Hepatocyte (in vitro differentiated cells): ENCODE measurements around the gene SLC4A8. TPM values are rescaled to one million over a fixed set of nuclear protein-coding genes. Genes with fewer than 3 reads are reported as not detected.

Source experiments
- DNase-seq: peaks from one replicate; pipeline ENCODE4 v3.0.0-alpha.2; 2016; ENCODE audit warnings: low spot score
- H2AFZ ChIP-seq: fragments of 200-600 bp; sonication (generic); 2 replicates; pipeline ENCODE4 v1.6.0; 2016; ENCODE audit warnings: antibody characterized with exemption, mild to moderate bottlenecking
- H3K27ac ChIP-seq: fragments of 200-600 bp; sonication (generic); 2 replicates; pipeline ENCODE4 v1.5.1; 2016; ENCODE audit warnings: mild to moderate bottlenecking
- H3K27me3 ChIP-seq: fragments of 200-600 bp; sonication (generic); 2 replicates; pipeline ENCODE4 v1.6.1; 2016
- H3K36me3 ChIP-seq: fragments of 200-600 bp; sonication (generic); replicated peaks from 2 replicates; pipeline ENCODE4 v1.5.1; 2016; ENCODE audit warnings: low read depth; ENCODE audit not compliant: insufficient read depth
- H3K4me1 ChIP-seq: fragments of 200-600 bp; sonication (generic); 2 replicates; pipeline ENCODE4 v1.5.1; 2016; ENCODE audit warnings: mild to moderate bottlenecking, moderate library complexity; ENCODE audit not compliant: insufficient read depth
- H3K4me2 ChIP-seq: fragments of 200-600 bp; sonication (generic); 2 replicates; pipeline ENCODE4 v1.6.0; 2016
- H3K4me3 ChIP-seq: fragments of 200-600 bp; sonication (generic); 2 replicates; pipeline ENCODE4 v1.5.1; 2016; ENCODE audit warnings: mild to moderate bottlenecking
- H3K79me2 ChIP-seq: fragments of 200-600 bp; sonication (generic); 2 replicates; pipeline ENCODE4 v1.6.0; 2017; ENCODE audit warnings: mild to moderate bottlenecking
- H3K9me2 ChIP-seq: fragments of 200-600 bp; sonication (generic); replicated peaks from 2 replicates; pipeline ENCODE4 v1.6.0; 2017; ENCODE audit warnings: mild to moderate bottlenecking; ENCODE audit not compliant: insufficient read depth
- H3K9me3 ChIP-seq: fragments of 200-600 bp; sonication (generic); 2 replicates; pipeline ENCODE4 v1.5.1; 2016; ENCODE audit warnings: low read depth, mild to moderate bottlenecking
- H4K20me1 ChIP-seq: fragments of 200-600 bp; sonication (generic); 2 replicates; pipeline ENCODE4 v1.6.0; 2016; ENCODE audit warnings: mild to moderate bottlenecking; ENCODE audit not compliant: insufficient read depth, poor library complexity, severe bottlenecking
- EZH2 ChIP-seq: fragments of 200-600 bp; sonication (generic); IDR thresholded peaks from 2 replicates; pipeline ENCODE4 v1.6.1; 2016; ENCODE audit warnings: antibody characterized with exemption, mild to moderate bottlenecking, borderline replicate concordance
- EZH2phosphoT487 ChIP-seq: fragments of 200-600 bp; sonication (generic); IDR thresholded peaks from one replicate; pipeline ENCODE4 v1.6.1; 2018; ENCODE audit warnings: antibody characterized with exemption, mild to moderate bottlenecking, low read depth, moderate library complexity; ENCODE audit not compliant: unreplicated experiment, severe bottlenecking
- WGBS: methylation state at CpG from one replicate; pipeline ENCODE4 v1.1.6; 2016; ENCODE audit warnings: low lambda C conversion rate; ENCODE audit errors: missing lambda C conversion rate; 5-methylcytosine and 5-hydroxymethylcytosine counted together
- polyA plus RNA-seq: library from polyadenylated mRNA; unstranded; fragments of >200 nt; fragmentation: Nextera tagmentation; extraction: Ambion mirVana; gene quantifications from 2 replicates; pipeline ENCODE4 v1.2.1, GENCODE V29; 2016
- total RNA-seq: library from RNA; depleted of rRNA; stranded (reverse); fragments of >200 nt; gene quantifications from 2 replicates; pipeline ENCODE4 v1.2.3, GENCODE V29; 2014
- TF ChIP-seq, protein P1 (sequence below): fragments of 200-600 bp; sonication (generic); IDR thresholded peaks from 2 replicates; pipeline ENCODE4 v1.5.1; 2016; ENCODE audit warnings: antibody characterized with exemption, mild to moderate bottlenecking; ENCODE audit not compliant: poor library complexity

The SLC4A8 gene
- total and polyA plus RNA-seq, 2 experiments from 2014 or later = 14.9 to 18.0 TPM

- H3K9me3 ChIP-seq = no peaks in the 10 kb centered on the region
- no peaks in the 10 kb centered on the region for H3K27me3 ChIP-seq
- H2AFZ ChIP-seq = no peak overlapping the region
- H3K79me2 ChIP-seq = no peaks in the 10 kb centered on the region
- no peak for TF ChIP-seq EZH2
- TF ChIP-seq, protein P1, sequence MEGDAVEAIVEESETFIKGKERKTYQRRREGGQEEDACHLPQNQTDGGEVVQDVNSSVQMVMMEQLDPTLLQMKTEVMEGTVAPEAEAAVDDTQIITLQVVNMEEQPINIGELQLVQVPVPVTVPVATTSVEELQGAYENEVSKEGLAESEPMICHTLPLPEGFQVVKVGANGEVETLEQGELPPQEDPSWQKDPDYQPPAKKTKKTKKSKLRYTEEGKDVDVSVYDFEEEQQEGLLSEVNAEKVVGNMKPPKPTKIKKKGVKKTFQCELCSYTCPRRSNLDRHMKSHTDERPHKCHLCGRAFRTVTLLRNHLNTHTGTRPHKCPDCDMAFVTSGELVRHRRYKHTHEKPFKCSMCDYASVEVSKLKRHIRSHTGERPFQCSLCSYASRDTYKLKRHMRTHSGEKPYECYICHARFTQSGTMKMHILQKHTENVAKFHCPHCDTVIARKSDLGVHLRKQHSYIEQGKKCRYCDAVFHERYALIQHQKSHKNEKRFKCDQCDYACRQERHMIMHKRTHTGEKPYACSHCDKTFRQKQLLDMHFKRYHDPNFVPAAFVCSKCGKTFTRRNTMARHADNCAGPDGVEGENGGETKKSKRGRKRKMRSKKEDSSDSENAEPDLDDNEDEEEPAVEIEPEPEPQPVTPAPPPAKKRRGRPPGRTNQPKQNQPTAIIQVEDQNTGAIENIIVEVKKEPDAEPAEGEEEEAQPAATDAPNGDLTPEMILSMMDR = peak; percentile 82
- TF ChIP-seq EZH2phosphoT487 = no peak
- 9% methylated on average over 11 of the region's 11 CpGs for WGBS
- no peak overlapping the region for H3K4me2 ChIP-seq
- no peak overlapping the region for H3K4me3 ChIP-seq
- peak; percentile 87 for DNase-seq
- H3K4me1 ChIP-seq = peaks cover 8% of the 10 kb centered on the region
- no peaks in the 10 kb centered on the region for H4K20me1 ChIP-seq
- H3K36me3 ChIP-seq = no peaks in the 10 kb centered on the region
- H3K9me2 ChIP-seq = no peaks in the 10 kb centered on the region
- no peak overlapping the region for H3K27ac ChIP-seq
Observed at GRCh38 chr12:51531978-51532497, 107.4 kb downstream of the SLC4A8 start.

- Histone ChIP-seq H3K36me3 (no peaks in the 10 kb centered on the region), H4K20me1 (no peaks in the 10 kb centered on the region), H3K4me1 (peaks cover 1% of the 10 kb centered on the region), H3K4me3 (no peak overlapping the region), H3K9me2 (no peaks in the 10 kb centered on the region), H2AFZ (no peak overlapping the region), H3K27ac (no peak overlapping the region), H3K9me3 (no peaks in the 10 kb centered on the region), H3K4me2 (no peak overlapping the region), H3K79me2 (no peaks in the 10 kb centered on the region), H3K27me3 (no peaks in the 10 kb centered on the region)
- WGBS = 36% methylated on average over 1 of the region's 1 CpG
- TF ChIP-seq, protein P1 = peak; percentile 21
- TF ChIP-seq EZH2phosphoT487 = no peak
- no peak for DNase-seq
Observed at GRCh38 chr12:51533799-51534198, 109.2 kb downstream of the SLC4A8 start.

DNA sequence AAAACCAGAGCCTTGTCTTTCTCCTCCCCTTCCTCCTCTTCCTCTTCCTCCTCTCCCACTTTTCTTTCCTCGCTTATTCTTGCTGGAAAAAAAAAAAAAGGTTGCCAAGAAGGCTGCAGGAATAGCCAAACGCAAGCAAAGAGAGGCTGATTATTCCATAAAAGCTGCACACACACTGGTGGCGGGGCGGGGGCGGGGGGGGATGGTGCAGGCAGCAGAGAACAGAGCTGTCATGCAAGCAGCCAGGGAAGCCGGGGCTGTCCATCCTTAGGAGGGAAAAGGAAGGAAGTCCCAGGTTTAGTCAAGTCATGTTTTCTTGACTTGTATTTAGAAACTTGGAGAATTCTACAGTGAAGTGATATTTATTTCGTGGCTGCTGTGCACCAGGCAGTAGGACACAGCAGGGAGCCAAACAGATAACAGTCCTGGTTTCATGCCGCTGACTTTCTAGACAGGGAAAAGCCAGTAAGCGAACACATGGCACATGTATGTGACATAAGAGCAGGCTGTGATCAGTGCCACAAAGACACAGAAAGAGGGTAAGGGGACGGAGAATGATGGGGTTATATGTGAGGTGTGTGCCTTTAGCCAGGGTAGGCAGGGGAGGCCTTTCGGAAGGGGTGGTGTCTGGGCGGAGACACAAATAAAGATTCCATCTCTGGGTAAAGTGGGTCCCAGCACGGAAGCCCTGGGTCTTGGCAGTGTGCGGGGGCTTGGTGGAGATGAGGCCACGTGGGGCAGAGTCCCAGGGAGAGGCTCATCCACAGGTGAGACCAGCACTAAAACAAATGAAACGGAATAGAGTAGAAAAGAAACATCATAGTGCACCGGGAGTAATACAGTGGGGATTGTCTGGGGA, 109.8 kb downstream of the SLC4A8 start:
- Histone ChIP-seq H3K36me3 (no peaks in the 10 kb centered on the region), H3K9me3 (no peaks in the 10 kb centered on the region), H4K20me1 (no peaks in the 10 kb centered on the region), H3K9me2 (no peaks in the 10 kb centered on the region), H3K4me2 (no peak overlapping the region), H3K4me3 (no peak overlapping the region), H3K79me2 (no peaks in the 10 kb centered on the region), H3K27me3 (no peaks in the 10 kb centered on the region), H2AFZ (no peak overlapping the region), H3K4me1 (no peaks in the 10 kb centered on the region), H3K27ac (no peak overlapping the region)
- TF ChIP-seq, protein P1 = no peak
- TF ChIP-seq EZH2 (no peak), EZH2phosphoT487 (no peak)
- DNase-seq = no peak
- WGBS = 68% methylated on average over 17 of the region's 17 CpGs
